Activated naive CD8-positive, alpha-beta T cell treated with anti-CD3 and anti-CD28 coated beads, Interleukin-2, amount 50 U/mL, for 16 hours (primary cell): ENCODE data around the gene TRIO.

Experiments used
- DNase-seq: peaks from one replicate; pipeline ENCODE4 v3.0.0-alpha.2; 2020; ENCODE audit warnings: low read depth, low spot score

TRIO gene

DNA sequence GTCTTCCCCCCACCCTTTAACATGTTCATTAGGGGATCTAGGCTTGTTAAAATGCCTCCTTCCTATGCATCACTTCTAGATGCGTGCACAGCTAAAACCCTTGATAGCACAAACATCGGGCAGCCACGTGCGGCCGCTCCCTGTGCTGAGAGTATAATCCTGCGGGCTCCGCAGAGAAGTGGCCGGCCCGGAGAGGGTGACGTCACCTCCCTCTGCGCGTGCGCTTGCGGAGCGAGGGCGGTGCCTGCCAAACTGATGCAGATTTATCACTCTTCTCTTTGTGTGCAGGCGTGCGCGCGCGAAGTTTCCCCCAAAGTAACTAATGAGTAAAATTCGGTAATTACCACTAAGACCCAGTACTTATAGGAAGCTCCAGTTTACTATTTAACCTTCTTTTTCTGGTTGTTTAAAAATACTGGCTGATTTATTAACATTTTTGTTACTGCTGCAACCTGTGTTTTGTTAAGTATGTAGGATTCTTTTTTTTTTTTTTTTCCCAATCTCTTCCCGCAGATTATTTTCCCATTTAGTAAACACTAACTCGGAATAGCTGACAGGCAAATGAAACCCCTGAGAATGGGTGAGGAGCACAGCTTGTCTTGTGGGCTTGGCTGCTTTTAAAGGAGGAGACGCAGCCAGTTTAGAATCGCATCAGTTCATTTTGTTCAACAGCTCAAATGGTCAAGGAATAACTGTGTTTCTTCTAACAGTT is 121.6 kb downstream of the TRIO start:
- DNase-seq: peak; percentile 55

DNA sequence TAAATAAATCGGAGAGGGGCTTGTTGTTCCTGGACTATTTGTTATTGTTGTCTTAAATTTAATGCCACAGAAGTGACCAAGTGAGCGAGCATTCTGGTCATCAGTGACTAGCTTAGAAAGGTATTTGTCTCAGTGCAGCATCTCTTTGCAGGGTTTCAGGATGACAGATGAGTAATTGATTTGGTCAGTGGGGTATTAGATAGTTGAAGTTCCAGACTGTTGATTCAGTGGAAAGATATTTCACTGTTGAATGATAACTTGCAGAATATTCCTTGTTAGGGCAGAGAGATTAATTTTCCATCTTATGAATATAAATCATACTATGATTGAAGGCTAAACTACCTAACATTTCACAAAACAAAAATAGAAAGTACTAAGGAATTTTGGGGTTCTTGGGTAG is 122.4 kb downstream of the TRIO start:
- DNase-seq: no peak

DNA sequence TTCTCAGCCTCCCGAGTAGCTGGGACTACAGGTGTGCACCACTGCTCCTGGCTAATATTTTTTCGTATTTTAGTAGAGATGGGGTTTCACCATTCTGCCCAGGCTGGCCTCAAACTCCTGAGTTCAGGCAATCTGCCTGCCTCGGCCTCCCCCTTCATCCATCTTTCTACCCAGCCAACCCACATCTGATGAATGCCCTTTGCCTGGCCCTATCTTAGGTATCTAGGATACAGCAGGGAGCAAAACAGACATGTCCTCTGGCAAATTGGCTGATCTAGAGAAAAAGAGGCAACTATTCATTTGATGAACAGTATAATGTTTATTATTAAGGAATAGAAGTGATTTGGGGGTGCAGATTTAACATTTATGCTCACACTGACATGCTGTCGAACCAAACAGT is 123.0 kb downstream of the TRIO start:
- DNase-seq: no peak

DNA sequence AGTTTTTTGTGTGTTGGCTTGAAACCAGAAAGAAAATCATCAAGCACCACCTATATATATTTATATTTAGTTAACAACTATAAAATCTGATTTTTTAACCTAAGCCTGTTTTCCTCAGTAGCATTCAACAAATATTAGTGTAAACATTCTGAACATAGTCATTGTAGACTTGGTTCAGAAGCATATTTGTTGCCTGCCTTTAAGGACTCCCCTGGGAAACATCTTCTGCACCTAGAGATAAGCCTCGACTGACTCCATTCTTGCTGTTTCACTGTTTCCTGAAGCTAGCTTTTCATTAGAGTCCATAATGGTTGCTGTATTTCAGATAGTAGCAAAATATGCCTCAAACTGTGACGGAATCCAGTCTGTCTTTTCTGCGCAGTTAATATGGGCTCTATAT is 123.5 kb downstream of the TRIO start:
- DNase-seq: no peak

DNA sequence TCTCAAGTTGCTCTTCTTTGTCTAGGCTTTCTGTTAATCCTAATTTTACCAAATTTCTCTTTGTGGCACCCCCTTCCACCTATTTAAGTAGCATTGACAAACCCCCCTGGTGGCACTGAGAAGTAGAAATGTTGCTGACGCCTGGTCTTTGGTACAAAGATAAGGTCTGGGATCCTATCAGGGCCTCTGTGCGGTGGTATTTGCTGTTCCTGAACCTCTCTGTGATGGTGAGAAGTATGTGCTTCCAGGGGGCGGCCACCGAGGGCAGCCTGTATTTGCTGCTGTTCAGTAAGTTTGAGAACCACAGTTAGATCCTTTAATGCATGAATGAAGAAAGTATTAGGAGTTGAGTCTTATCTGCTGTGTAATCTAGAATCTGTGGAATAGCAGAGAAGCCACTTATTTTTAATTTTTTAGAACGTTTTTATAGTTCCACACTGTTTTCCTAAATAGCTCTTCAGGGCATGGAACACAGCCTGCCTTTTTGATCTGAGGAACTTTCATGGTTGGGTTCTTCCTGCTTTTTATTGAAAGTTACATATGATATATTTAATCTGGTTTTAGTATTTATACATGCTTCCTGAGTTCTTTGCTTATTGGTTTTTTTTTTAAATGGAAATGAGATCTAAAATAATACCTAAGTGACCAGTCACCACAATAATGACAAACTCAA is 124.2 kb downstream of the TRIO start:
- no peak for DNase-seq

DNA sequence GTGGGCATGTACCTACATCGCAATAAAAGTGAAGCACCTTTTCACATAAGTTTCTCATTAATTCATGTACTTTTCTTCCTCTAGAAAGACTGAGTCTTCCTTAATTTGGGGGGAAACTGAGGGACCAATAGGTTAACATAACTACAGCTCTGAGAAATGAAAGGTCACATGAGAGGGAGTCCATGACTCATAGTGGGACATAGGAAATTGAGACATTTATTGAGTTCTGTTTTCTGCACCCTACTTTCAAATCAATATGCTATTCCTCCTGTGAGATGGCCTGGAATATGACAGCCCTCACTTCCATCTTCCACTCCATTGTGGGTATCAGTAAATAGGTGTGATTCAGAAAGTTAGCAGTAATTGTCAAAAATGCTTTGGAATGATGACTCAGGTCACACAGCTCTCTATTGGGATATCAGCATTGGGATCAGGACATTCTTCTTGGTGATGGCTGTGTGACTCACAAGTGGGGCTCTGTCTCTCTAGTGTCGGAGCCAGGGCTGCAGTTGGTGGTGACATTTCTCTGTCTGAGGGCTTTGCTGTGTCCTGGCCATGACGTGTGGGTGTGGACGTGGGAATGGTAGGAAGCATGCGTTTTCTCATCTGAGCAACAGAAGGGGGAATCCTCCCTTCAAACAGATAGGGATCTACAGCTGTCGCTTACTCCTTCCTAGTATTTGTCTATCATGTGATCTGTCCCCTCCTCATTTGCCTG is 125.0 kb downstream of the TRIO start:
- no peak for DNase-seq

DNA sequence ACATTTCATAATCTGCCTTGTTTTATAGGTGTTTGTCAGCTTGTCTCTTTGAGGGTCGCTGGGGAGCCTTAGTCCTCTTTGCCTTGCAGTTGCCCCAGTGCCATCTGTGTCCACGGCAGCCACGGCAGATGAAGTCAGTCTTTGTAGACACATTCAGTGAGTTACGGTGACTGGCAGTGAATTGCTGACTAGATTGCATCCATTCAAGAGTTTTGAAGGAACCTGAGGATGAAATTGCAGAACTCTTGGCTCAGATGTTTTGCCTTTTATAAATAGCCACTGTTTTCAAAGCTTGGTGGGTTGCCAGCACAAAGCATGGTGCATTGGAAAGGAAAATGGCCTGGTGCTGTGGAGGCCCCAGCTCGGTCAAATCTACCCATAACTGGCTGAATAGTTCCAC is 125.6 kb downstream of the TRIO start:
- DNase-seq: no peak

DNA sequence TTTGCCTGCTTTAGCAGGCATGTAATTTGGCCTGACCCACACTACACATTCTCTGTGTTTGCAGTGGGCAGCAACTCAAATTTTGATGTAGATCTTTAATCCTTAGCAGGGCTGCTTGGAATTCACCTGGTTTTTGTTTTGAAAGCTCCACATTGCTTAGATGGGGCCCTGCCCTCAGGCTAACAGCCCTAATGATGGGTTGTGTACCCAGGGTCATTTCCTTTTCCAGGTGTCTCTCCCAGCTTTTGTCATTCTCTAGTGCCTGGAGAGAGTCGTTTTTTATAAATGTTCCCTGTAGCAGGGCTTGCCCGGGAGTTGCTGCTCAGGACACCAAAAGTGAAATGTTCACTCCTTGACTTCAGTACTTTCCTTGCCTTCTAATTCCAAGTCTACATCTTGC is 126.3 kb downstream of the TRIO start:
- DNase-seq: no peak

DNA sequence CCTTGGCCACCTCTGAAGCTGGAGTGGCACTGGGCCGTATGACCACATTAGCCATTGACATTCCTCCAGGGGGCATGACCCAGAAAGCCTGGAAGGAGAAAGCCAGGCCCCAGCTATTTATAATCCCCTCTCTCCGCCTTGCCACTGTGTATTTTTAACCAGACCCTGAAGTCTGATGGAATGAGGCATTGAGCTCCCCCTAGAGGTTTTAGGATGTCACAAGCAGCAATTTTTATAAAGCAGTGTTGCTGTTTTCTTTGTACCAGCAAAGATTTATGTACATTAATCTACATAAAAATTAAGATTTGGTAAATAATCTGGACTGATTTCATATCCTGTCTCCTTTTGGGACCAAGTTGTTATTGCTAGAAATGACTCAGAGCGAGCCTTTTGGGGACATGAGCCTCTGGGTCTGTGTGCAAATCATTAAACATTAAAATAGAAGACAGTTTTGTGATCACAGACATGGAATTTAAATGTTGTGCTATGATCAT is 127.1 kb downstream of the TRIO start:
- DNase-seq: no peak

DNA sequence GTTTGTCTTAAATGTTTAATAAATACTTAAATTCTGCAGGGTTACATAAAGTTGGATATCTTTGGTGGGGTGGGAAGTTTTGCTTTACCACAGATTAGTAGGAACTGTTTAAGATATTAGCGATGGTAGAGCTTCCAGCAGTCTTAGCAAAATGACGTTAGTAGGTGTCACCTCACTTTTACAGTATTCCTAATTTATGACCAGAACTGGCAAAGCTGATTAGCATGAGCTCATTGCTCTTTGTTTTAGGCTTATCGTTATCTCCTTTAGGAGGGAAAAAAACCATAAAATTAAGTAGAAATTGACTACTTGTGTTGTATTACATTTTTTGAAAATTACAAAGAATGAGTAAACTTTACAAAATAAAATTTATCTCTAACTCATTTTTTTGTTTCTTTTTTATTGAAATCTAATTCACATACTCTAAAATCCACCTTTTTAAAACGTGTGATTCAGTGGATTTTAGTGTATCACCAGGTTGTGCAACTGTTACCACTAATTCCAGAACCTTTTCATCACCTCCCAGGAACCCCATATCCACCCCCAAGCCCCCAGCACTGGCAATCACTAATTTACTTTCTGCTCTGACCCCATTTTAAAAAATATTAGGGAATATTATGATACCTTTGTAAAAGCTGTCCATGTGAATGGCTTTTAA is 129.5 kb downstream of the TRIO start:
- DNase-seq: no peak

DNA sequence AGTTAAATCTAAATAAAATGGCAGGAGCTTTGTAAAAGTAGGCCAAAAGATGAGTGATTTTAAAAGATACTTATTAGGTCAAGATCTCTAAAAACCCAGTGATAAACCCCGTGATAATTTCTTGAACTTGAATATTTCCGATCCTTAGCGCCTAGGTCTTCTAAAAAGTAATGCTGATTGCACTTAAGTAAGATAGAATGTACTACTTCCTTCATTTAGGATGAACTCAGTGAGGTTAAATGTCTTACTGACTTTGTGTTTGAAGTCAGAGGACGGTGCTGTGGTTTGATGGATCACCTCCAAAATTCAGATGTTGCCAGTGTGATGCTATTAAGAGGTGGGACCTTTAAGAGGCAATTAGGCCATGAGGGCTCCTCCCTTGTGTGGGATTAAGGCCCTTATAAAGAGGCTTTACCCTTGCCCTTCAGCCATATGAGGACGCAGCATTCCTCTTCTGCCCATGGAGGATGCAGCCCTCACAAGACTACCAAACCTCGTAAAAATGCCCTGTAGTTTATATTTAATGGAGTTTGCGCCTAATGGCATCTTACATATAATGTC is 130.1 kb downstream of the TRIO start:
- no peak for DNase-seq

DNA sequence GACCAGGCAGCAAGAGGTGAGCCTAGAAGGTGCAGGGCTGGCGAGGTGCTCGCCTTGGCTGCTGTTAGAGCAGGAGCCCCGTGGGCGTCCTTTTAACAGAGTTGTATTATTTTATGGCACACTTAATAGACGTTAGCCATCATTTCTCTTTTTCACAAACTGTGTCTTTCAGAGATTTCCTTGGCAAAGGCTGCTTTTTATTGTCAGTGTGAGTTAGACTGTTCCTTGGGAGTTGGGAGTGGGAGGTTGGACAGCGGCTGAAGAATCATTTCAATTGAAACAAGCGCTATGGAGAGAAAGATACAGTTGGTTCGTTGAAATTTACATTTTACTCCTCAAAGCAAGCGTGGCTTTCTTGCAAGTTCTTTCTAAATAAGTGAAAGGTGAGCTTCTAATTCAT is 133.2 kb downstream of the TRIO start:
- no peak for DNase-seq

DNA sequence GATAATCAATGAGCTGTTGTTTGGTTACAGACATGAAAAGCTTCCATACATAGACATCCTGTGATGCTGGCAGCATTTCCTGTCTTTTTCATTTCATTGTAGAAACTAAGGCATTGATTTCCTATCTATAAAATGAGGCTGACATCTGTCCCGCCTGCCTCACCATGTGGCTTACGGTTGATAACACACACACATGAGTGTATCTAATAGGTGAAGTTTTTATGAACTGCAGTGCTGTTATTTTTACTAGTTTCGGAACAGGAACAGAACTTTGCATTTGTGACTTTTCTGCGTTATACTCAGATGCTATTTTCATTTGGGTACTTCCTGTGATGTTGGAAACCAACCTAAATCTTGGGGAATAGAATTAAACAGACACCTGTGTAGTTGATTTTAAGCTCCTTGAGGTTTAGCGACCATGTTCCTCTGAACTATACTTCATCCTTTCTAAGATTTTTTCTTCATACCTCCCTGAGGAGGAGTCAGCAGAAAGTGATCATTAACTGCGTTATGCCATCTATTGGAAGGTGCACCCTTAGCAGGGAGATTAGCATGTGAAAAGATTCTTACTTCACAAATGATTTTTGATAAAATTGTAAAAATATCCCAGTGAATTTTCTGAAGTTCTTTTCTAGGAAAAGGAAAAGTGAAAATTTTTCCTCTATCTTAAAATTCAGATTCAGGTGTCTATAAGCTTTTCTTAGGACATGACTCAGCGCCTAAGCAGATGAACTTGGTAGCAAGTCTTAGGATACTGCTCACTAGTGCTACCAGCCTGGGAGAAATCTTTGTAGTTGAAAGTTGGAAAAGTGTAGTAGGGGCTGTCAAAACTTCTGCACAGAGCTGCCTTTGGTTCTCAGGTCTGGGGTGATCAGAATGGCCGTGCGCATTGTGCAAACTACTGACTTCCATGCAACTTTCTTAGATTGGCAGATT is 134.5 kb downstream of the TRIO start:
- DNase-seq: no peak

DNA sequence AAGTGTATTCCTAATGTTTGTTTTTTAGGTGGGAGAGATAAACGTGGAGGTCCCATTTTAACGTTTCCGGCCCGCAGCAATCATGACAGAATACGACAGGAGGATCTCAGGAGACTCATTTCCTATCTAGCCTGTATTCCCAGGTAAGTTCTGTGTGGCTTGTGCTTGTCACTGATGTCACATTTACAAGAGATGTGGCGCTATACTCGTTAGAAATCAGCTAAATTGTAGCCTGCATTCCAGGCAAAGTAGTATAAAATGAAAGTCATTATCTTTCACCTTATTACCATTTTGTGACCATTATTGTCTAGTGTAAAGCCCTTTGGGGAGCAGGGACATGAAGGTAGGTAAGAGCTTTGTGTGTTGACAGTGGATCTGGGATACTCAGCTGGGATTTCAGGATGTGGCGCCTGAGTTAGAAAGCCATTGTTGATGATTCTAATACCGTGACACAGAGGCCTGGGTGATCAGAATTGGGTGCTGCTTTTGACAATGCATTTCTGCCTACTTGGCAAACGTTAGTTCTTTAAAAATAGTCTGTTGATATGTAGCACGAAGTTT is 137.2 kb downstream of the TRIO start:
- DNase-seq: no peak

DNA sequence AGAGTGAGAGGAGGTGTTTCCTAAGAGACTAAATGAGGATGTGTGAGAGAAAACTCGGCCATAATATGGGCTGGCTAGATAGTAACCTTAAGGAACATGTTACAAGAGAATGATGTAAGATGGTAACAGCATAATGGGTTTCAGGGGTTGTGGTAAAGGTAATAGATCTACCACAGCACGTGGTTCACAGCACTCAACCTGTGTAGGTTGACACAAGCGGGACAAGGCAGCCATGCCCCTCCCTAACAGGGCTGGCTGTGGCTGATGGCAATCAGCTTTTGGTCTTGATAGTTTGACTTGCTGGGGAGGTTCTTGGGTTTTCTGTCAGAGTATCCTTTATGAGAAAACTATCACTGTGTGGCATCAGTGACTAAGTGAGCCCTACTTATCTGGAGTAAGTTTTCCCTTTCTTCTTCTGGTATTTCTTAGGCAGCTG is 138.6 kb downstream of the TRIO start:
- no peak for DNase-seq

DNA sequence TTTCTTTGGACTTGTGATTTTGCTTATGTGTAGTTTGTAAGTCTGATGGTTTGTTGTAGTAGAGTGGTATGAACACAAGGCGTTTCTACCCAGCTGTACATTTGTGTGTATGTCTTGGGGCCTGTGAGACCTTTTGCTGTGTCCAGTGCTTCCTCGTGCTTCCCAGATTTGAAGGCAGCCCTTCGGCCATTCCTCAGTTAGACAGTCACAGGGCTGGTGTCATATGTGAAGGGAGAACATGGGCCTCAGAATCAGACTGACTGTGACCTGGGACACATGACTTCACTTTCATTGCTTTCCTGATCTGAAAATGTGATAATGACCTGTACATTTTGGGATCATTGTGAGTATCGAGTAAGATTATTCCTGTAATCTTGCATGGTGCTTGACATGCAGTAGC is 140.0 kb downstream of the TRIO start:
- DNase-seq: no peak

DNA sequence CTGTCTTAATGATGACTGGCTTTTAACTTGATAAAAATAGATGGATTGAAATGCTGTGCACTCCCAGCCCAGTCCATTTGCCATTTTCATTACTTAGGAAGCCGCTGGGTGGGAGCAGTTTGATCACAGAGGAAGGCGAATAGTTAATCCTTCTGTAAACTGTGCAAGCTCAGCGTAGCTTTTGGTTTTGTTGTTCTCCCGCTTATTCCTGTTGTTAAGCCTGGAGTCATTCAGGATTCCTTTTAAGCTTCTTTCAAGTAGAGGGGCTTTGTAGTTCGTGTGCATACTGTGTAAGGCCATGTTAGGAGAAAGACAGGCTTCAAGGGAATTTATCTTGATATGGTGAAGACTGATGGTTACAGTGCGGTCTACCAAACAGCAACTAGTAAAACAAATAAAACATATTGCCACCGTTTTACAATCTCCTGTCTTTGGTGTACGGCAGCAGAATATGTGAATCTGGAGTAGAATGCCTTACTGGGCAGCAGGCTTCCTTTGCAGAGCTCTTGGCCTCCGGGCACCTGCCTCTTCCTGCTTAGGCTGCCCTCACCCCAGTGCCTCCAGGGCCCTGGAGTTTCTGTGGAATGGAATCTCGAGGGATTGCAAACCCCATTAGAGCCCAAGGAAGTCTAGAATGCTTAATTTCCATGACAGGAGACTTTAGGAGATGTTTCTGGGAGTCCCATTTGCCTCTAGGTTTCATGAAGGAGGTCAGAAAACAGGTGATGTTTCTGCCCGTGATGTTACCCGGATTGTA is 141.4 kb downstream of the TRIO start:
- no peak for DNase-seq

DNA sequence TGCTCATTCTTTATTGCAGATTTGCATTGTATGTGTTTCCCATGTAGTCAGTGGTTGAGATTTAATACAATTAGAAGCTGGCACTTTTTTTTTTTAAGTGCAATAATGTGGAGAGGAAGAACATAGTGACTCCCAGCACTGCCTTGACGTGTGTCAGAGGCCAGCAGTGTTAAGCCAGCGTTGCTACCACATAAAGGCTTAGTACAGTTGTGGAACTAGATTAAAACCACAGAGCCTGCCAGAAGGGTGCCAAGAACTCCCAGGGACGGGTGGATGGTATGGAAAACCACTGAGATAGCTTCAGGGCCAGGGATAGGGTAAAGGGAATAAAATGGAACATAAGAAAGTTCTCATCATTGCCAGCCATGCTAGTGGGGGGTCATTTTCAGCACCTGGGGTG is 142.9 kb downstream of the TRIO start:
- DNase-seq: no peak

DNA sequence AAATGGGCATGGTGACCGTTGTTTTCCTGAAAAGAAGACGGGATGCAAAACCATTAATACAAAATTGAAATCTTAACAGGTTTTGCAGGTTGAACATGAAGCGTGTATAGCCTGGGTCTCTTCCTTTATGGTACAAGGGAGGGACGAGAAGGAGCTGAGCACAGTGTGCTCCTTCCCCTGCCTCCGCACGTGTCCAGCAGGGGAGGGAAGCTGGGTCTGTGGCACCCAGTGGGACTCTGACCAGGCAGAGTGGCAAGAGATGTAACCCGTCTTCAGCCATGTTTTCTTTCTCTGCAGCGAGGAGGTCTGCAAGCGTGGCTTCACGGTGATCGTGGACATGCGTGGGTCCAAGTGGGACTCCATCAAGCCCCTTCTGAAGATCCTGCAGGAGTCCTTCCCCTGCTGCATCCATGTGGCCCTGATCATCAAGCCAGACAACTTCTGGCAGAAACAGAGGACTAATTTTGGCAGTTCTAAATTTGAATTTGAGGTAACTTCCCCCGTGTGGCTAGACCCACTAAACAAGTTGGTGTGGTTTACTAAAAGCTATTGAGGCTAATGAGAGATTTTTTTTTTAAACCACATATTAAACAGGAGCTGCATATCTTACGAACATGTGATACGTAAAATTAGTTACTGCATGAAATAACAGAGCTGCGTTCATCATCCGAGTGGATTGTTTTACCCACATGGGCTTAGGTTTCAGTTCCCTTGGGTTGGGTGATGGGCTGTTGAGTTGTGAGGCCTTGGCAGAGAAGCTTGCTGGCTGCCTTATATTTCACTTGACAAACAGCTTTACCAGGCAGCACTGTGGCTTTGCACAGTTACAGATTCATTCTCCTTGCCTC is 143.7 kb downstream of the TRIO start:
- no peak for DNase-seq
